GM10248 (cell line): Measurements from ENCODE around the gene HOXA3.

Source experiments
- CTCF ChIA-PET: fragments of 300-600 bp; sonication (Branson Sonifier 250); formaldehyde crosslinking; extraction: SDS; loops from one replicate; lab custom pipeline; 2021; ENCODE audit warnings: antibody characterized with exemption; lab: Yijun Ruan, JAX
- POLR2A ChIA-PET: fragments of 350-650 bp; sonication (Branson Sonifier 250); formaldehyde crosslinking; extraction: SDS; loops from one replicate; lab custom pipeline; 2020; ENCODE audit warnings: antibody characterized with exemption; lab: Yijun Ruan, JAX
- DNase-seq: peaks from one replicate; pipeline ENCODE4 v3.0.0; 2012; ENCODE audit errors: extremely low spot score
- CTCF ChIP-seq: IDR thresholded peaks from 2 replicates; pipeline ENCODE4 v1.5.1; 2012; ENCODE audit warnings: mild to moderate bottlenecking, low read depth; ENCODE audit errors: extremely low read depth, missing control alignments, control extremely low read depth

HOXA3 gene

GRCh38 chr7:27193335-27194001 is 41.1 kb upstream of the HOXA3 start:
- POLR2A ChIA-PET, result no interaction called here
- CTCF ChIA-PET, result interaction anchor here (0.7 to 4.9 kb wide), 3 partner anchors 383 to 827 kb away, joined by 3 to 79 read pairs (median 37); no protein-coding TSS in a partner anchor
- DNase-seq, result no peak
- no peak for TF ChIP-seq CTCF

- ChIA-PET CTCF (interaction anchor here (2.4 to 4.9 kb wide), 2 partner anchors 727 to 828 kb away, joined by 8 to 79 read pairs; no protein-coding TSS in a partner anchor), POLR2A (no interaction called here)
- no peak for DNase-seq
- no peak for TF ChIP-seq CTCF
Measured at GRCh38 chr7:27192546-27193334, 40.4 kb upstream of the HOXA3 start.

GRCh38 chr7:27191833-27192545 is 39.6 kb upstream of the HOXA3 start:
- ChIA-PET POLR2A (no interaction called here), CTCF (interaction anchor here (2.4 to 4.9 kb wide), 2 partner anchors 728 to 829 kb away, joined by 8 to 79 read pairs; no protein-coding TSS in a partner anchor)
- DNase-seq, result no peak
- no peak for TF ChIP-seq CTCF

GRCh38 chr7:27191161-27191731 is 38.9 kb upstream of the HOXA3 start:
- CTCF ChIA-PET, result interaction anchor here (0.9 to 2.4 kb wide), 4 partner anchors 12 to 829 kb away, joined by 3 to 11 read pairs (median 7); no protein-coding TSS in a partner anchor
- POLR2A ChIA-PET, result no interaction called here
- DNase-seq, result no peak
- no peak for TF ChIP-seq CTCF

GRCh38 chr7:27189997-27190748 is 37.8 kb upstream of the HOXA3 start:
- TF ChIP-seq CTCF, result no peak
- CTCF ChIA-PET, result interaction anchor here (2.0 to 2.3 kb wide), 2 partner anchors 11 to 29 kb away, joined by 6 to 11 read pairs; no protein-coding TSS in a partner anchor
- POLR2A ChIA-PET, result no interaction called here
- no peak for DNase-seq
